ENCODE measurements around the gene CLN3.
"Not testable (repeated sequence)": the region's sequence is repeated elsewhere in the genome, so short reads cannot be mapped to it uniquely, and the experiment has no call there.

The CLN3 gene

GRCh38 chr16:28513484-28514181 lies 21.8 kb upstream of the CLN3 start:
- no peak for DNase-seq

GRCh38 chr16:28511801-28512789 lies 20.2 kb upstream of the CLN3 start:
- DNase-seq, result no peak

- no peak for DNase-seq
Observed at GRCh38 chr16:28511031-28511430, 19.2 kb upstream of the CLN3 start.

- DNase-seq, result no peak
Observed at GRCh38 chr16:28505489-28506137, 13.7 kb upstream of the CLN3 start.

- no peak for DNase-seq
Observed at GRCh38 chr16:28504707-28505404, 13.0 kb upstream of the CLN3 start.

- no peak for DNase-seq
Observed at GRCh38 chr16:28503470-28504259, 11.8 kb upstream of the CLN3 start.

- no peak for DNase-seq
Observed at GRCh38 chr16:28502290-28502689, 10.4 kb upstream of the CLN3 start.

- DNase-seq, result no peak
Observed at GRCh38 chr16:28501258-28502232, 9.7 kb upstream of the CLN3 start.

GRCh38 chr16:28500476-28501180 lies 8.8 kb upstream of the CLN3 start:
- not testable (repeated sequence) for DNase-seq

GRCh38 chr16:28499854-28500253 lies 8.0 kb upstream of the CLN3 start:
- DNase-seq, result no peak

- DNase-seq, result no peak
Observed at GRCh38 chr16:28498666-28499381, 7.0 kb upstream of the CLN3 start.

- no peak for DNase-seq
Observed at GRCh38 chr16:28497861-28498599, 6.2 kb upstream of the CLN3 start.

- no peak for DNase-seq
Observed at GRCh38 chr16:28497386-28497785, 5.5 kb upstream of the CLN3 start.

- DNase-seq, result no peak
Observed at GRCh38 chr16:28496844-28497243, 5.0 kb upstream of the CLN3 start.

GRCh38 chr16:28495795-28496749 lies 4.2 kb upstream of the CLN3 start:
- no peak for DNase-seq

GRCh38 chr16:28495098-28495793 lies 3.4 kb upstream of the CLN3 start:
- DNase-seq, result no peak
